Measurements from ENCODE around the gene RTP1.

- no peak for TF ChIP-seq CTCF (IDR thresholded peaks at IDR 0.05)
- TF ChIP-seq ZFX (IDR thresholded peaks at IDR 0.05; ENCODE audit: borderline replicate concordance): no peak
These were observed 25.5 kb downstream of the RTP1 start for GRCh38 chr3:187222801-187223200.
